ENCODE results near the gene PRR7. TPM values are rescaled to one million over a fixed set of nuclear protein-coding genes. Genes with fewer than 3 reads are reported as not detected.

PRR7 gene
- total and polyA plus RNA-seq, 2 experiments from 2014 or later = 4.8 to 11.7 TPM

GRCh38 chr5:177494346-177495195 lies 48.0 kb downstream of the PRR7 start:
- Histone ChIP-seq H3K36me3 (replicated peaks; ENCODE audit: insufficient read depth, low read depth) (no peaks in the 10 kb centered on the region), H2AFZ (no peak overlapping the region), H3K4me3 (no peak overlapping the region), H4K20me1 (ENCODE audit: insufficient read depth, poor library complexity, severe bottlenecking) (peaks cover 8% of the 10 kb centered on the region), H3K27ac (peak overlapping the region; percentile 97), H3K9me3 (ENCODE audit: low read depth) (no peaks in the 10 kb centered on the region), H3K4me2 (peak overlapping the region; percentile 93), H3K9me2 (replicated peaks; ENCODE audit: insufficient read depth) (no peaks in the 10 kb centered on the region), H3K4me1 (ENCODE audit: insufficient read depth) (peaks cover 37% of the 10 kb centered on the region), H3K79me2 (peaks cover 20% of the 10 kb centered on the region), H3K27me3 (no peaks in the 10 kb centered on the region)
- peak; percentile 84 for DNase-seq (ENCODE audit: low spot score)
- WGBS (ENCODE audit: low lambda C conversion rate, missing lambda C conversion rate) = 68% methylated on average over 6 of the region's 11 CpGs
- TF ChIP-seq CTCF (IDR thresholded peaks at IDR 0.05; ENCODE audit: poor library complexity) (peak; percentile 31), EZH2 (IDR thresholded peaks at IDR 0.05; ENCODE audit: borderline replicate concordance) (no peak), EZH2phosphoT487 (IDR thresholded peaks at IDR 0.05; ENCODE audit: low read depth, severe bottlenecking, unreplicated experiment) (no peak)

- Histone ChIP-seq H3K4me2 (peak overlapping the region; percentile 93), H3K27me3 (no peaks in the 10 kb centered on the region), H3K79me2 (peaks cover 20% of the 10 kb centered on the region), H3K9me3 (ENCODE audit: low read depth) (no peaks in the 10 kb centered on the region), H4K20me1 (ENCODE audit: insufficient read depth, poor library complexity, severe bottlenecking) (peaks cover 8% of the 10 kb centered on the region), H3K9me2 (replicated peaks; ENCODE audit: insufficient read depth) (no peaks in the 10 kb centered on the region), H2AFZ (no peak overlapping the region), H3K4me1 (ENCODE audit: insufficient read depth) (peaks cover 37% of the 10 kb centered on the region), H3K36me3 (replicated peaks; ENCODE audit: insufficient read depth, low read depth) (no peaks in the 10 kb centered on the region), H3K4me3 (no peak overlapping the region), H3K27ac (peak overlapping the region; percentile 97)
- peak; percentile 77 for DNase-seq (ENCODE audit: low spot score)
- 64% methylated on average over 13 of the region's 14 CpGs for WGBS (ENCODE audit: low lambda C conversion rate, missing lambda C conversion rate)
- no peak for TF ChIP-seq CTCF (IDR thresholded peaks at IDR 0.05; ENCODE audit: poor library complexity)
- TF ChIP-seq EZH2 (IDR thresholded peaks at IDR 0.05; ENCODE audit: borderline replicate concordance) = no peak
- no peak for TF ChIP-seq EZH2phosphoT487 (IDR thresholded peaks at IDR 0.05; ENCODE audit: low read depth, severe bottlenecking, unreplicated experiment)
These were observed 48.8 kb downstream of the PRR7 start for GRCh38 chr5:177495243-177496060.

GRCh38 chr5:177496070-177496726 lies 49.6 kb downstream of the PRR7 start:
- Histone ChIP-seq H3K36me3 (replicated peaks; ENCODE audit: insufficient read depth, low read depth) (no peaks in the 10 kb centered on the region), H3K9me3 (ENCODE audit: low read depth) (no peaks in the 10 kb centered on the region), H3K4me2 (peak overlapping the region; percentile 93), H3K27me3 (no peaks in the 10 kb centered on the region), H3K79me2 (peaks cover 20% of the 10 kb centered on the region), H3K4me3 (peak overlapping the region; percentile 9), H4K20me1 (ENCODE audit: insufficient read depth, poor library complexity, severe bottlenecking) (peaks cover 8% of the 10 kb centered on the region), H3K9me2 (replicated peaks; ENCODE audit: insufficient read depth) (no peaks in the 10 kb centered on the region), H3K4me1 (ENCODE audit: insufficient read depth) (peaks cover 41% of the 10 kb centered on the region), H2AFZ (no peak overlapping the region), H3K27ac (peak overlapping the region; percentile 97)
- WGBS (ENCODE audit: low lambda C conversion rate, missing lambda C conversion rate) = 18% methylated on average over 12 of the region's 12 CpGs
- peak; percentile 8 for TF ChIP-seq CTCF (IDR thresholded peaks at IDR 0.05; ENCODE audit: poor library complexity)
- TF ChIP-seq EZH2 (IDR thresholded peaks at IDR 0.05; ENCODE audit: borderline replicate concordance) = no peak
- DNase-seq (ENCODE audit: low spot score) = peak; percentile 73

All from hepatocyte (in vitro differentiated cells).